T follicular helper cell (primary cell): ENCODE results near the gene TRIM56.

Experiments
- DNase-seq: peaks from one replicate; pipeline ENCODE4 v3.0.0-alpha.2; 2020; ENCODE audit warnings: low read depth

TRIM56 gene

DNA sequence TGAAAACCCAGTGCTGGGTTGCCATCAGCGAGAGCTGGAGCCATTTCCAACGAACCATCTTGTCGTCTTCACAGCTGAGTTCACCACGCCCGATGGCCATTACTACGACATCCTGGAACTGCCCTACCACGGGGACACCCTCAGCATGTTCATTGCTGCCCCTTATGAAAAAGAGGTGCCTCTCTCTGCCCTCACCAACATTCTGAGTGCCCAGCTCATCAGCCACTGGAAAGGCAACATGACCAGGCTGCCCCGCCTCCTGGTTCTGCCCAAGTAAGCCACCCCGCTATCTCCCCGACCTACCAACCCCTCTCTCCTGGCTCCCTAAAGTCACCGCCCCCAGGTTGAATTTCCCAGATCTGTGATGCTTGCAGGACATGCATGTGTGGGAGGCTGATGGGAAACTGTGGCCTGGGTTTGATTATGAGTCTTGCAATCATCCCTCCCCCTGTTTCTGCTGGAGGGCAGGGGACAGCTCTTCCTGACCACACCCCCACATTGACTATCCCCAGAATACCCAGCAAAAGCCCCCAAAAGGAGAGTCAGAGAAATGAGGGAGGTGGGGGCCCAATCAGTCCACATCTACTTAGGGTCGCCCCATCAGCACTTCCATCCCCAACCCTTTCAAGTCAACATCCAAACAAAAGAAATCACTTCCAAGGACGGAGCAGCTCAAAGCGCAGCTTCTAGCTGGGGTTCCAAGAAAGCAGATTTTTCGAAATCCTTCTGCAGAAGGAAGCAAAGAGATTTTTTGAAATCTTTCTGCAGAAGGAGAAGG lies 48.5 kb downstream of the TRIM56 start:
- DNase-seq, result no peak

GRCh38 chr7:101134399-101134980 lies 49.2 kb downstream of the TRIM56 start:
- DNase-seq, result no peak

DNA sequence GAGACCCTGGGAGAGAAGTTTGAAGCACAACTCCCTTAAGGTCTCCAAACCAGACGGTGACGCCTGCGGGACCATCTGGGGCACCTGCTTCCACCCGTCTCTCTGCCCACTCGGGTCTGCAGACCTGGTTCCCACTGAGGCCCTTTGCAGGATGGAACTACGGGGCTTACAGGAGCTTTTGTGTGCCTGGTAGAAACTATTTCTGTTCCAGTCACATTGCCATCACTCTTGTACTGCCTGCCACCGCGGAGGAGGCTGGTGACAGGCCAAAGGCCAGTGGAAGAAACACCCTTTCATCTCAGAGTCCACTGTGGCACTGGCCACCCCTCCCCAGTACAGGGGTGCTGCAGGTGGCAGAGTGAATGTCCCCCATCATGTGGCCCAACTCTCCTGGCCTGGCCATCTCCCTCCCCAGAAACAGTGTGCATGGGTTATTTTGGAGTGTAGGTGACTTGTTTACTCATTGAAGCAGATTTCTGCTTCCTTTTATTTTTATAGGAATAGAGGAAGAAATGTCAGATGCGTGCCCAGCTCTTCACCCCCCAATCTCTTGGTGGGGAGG lies 52.5 kb downstream of the TRIM56 start:
- no peak for DNase-seq

- DNase-seq, result peak; percentile 61
Observed at GRCh38 chr7:101138213-101138870, 53.1 kb downstream of the TRIM56 start.

DNA sequence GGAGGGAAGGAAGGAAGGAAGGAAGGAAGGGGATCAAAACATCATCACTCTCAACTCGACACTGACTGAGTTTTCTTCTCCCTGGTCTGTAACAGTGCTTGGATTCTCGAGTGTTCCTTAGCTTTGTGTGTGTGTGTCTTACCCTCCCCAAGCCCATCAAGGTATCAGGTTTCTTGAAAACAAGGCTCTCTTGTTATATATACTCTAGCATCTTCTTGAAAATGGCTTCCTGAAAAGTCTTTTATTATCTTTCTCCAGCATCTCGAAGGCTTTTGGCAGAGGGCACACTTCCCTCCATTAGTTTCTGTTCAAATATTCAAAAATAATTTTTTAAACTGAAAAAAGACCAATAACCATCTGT lies 55.0 kb downstream of the TRIM56 start:
- DNase-seq, result no peak

- DNase-seq, result no peak
Observed at GRCh38 chr7:101140746-101141382, 55.6 kb downstream of the TRIM56 start.
